KG1 (cell line): ENCODE results near the gene EXTL2.
A peak's percentile ranks its signal among the peaks of the same experiment; 100 is the strongest.
"Not testable (repeated sequence)": the region's sequence is repeated elsewhere in the genome, so short reads cannot be mapped to it uniquely, and the experiment has no call there.

Source experiments
- DNase-seq: peaks from one replicate; lab custom pipeline; 2025; lab: John Stamatoyannopoulos, UW

Gene EXTL2

GRCh38 chr1:100894603-100895539 lies at the start of gene EXTL2:
TSS of gene EXTL2 (minus strand) at chr1:100894842. CDS start at chr1:100888757, 6,085 bp downstream.
- DNase-seq: peak; percentile 42

GRCh38 chr1:100943533-100943932 lies 48.9 kb upstream of the EXTL2 start:
- DNase-seq: no peak

- no peak for DNase-seq
Observed at GRCh38 chr1:100942304-100943046, 47.8 kb upstream of the EXTL2 start.

DNA sequence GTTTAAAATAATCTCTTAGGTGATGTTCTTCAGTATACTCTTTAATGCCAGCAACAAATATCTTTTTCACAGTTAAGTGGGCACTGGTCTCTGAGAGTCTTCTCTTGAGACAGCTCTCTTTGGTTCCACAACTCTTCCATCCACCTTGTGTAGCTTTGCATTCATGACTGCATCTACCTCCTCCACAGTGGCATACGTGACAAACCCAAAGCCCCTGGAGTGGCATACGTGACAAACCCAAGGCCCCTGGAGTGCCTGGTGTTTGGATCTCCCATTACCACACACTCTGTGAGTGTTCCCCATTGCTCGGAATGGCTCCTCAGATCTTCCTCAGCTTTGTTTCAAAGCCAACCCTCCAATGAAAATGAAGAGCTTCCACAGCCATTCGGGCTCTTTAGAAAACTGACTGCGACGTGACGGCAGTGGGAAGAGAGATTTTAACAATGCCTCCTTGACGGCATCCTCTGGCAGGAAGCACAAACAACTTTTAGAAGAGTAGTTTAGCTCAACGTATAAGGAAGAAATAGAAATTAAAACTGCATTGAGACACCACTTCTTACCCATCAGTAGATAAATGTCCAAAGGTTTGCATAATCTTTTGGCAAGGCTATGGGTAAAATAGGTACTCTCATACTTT lies 47.1 kb upstream of the EXTL2 start:
- no peak for DNase-seq

- no peak for DNase-seq
Observed at GRCh38 chr1:100941098-100941527, 46.5 kb upstream of the EXTL2 start.

GRCh38 chr1:100936194-100936967 lies 41.7 kb upstream of the EXTL2 start:
- no peak for DNase-seq

GRCh38 chr1:100933555-100933954 lies 38.9 kb upstream of the EXTL2 start:
- not testable (repeated sequence) for DNase-seq

DNA sequence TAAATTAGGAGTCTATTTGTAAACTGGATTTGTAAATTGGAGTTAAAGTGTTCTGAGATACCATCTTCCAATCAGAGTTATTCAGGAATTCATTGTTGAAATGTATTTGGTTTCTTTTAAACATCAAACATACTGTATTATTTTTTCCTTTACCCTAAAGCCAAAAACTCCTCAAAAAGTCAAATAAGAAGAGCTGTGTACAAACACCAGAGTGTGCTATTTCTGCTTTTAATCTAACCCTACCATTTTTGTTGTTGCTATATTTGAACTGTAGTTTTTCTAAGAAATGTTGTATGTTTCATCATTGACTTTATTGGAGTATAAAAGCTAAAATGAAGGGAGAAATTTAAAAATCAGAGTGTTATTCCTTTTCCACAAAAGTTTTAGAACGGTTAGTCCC lies 37.1 kb upstream of the EXTL2 start:
- DNase-seq: no peak

DNA sequence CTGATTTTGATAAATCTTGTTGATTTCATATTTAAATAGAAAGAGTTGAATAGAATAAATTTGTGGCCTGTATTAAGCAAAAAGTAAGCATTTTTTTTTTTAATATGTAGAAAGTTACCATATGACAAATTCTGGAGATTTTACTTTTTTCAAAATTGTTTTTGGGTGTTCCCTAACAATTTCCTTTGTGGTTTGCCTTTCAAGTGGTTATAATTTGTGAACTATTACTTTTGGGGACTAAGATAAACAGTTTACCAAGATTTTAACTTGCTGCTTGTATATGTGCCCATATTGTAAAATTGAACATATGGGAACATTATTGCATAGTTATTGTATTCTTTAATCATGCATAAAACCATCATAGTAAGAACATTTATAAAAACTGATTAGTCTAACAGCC lies 35.9 kb upstream of the EXTL2 start:
- DNase-seq: no peak

GRCh38 chr1:100928128-100928527 lies 33.5 kb upstream of the EXTL2 start:
- DNase-seq: no peak

GRCh38 chr1:100927276-100927675 lies 32.6 kb upstream of the EXTL2 start:
- no peak for DNase-seq

DNA sequence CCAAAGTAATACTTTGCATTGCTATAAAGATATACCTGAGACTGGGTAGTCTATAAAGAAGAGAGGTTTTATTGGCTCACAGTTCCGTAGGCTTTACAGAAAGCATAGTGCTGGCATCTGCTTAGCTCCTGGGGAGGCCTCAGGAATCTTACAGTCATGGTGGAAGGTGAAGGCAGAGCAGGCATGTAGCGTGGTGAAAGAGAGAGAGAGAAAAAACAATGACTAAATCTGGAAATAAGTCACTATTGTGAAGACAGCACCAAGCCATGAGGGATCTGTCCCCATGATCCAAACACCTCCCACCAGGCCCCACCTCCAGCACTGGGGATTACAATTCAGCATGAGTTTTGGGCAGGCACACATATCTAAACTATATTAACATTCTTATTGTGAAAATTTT lies 31.6 kb upstream of the EXTL2 start:
- DNase-seq: no peak

DNA sequence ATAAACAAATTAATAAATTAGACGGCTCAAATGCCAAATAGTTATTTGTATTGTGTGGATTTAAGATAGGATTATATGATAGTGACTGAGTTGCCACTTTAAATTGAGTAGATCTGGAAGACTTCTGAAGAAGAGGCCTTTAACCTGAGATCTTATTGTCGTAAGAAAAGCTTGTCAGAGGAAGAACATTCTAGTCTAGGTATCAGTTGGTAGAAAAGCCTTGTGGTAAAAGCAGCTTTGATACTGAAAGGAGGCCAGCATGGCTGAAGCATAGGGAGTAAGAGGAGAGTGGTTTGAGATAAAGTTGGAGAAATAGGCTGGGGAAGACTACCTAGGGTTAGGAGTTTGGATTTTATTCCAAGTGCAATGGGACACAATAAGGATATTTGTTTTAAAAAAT lies 30.3 kb upstream of the EXTL2 start:
- DNase-seq: no peak

GRCh38 chr1:100924212-100924611 lies 29.6 kb upstream of the EXTL2 start:
- no peak for DNase-seq

- peak; percentile 36 for DNase-seq
Observed at GRCh38 chr1:100921110-100921706, 26.6 kb upstream of the EXTL2 start.

- DNase-seq: no peak
Observed at GRCh38 chr1:100912019-100912418, 17.4 kb upstream of the EXTL2 start.

DNA sequence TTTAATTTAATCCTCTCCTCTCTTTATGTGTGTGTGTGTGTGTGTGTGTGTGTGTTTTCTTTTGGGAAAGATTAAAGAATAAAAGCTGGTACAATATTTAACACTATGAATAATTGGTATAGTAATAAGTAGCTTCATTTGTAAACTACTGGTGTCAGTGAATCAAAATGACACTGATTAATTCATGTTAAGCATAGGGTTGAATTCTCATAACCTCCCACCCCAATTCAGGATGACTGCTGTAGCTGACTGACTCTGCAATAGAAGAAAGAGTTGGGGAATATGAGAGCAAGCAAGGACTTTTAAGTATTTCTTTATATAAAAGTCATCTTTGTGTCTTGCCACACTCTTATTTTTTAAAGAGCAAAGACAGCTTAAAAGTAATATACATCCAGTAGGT lies 14.4 kb upstream of the EXTL2 start:
- no peak for DNase-seq

- no peak for DNase-seq
Observed at GRCh38 chr1:100907887-100908286, 13.2 kb upstream of the EXTL2 start.

DNA sequence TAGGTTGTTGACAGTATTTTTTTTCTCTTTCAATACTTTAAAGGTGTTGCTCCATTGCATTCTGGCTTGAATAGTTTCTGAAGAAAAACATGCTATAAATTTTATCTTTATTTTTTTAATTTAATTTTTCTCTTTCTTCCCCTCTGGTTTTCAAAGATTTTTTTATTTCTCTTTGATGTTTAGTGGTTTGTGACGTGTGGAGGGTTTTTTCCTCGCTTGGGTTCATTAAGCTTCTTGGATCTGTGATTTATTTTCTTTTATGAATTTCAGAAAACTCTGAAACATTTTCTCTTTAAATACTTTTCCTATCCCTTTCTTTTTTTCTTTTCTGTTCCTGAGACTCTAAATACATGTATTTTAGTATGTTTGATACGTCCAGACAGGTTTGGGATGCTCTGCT lies 10.5 kb upstream of the EXTL2 start:
- no peak for DNase-seq

GRCh38 chr1:100904528-100904927 lies 9.9 kb upstream of the EXTL2 start:
- no peak for DNase-seq

DNA sequence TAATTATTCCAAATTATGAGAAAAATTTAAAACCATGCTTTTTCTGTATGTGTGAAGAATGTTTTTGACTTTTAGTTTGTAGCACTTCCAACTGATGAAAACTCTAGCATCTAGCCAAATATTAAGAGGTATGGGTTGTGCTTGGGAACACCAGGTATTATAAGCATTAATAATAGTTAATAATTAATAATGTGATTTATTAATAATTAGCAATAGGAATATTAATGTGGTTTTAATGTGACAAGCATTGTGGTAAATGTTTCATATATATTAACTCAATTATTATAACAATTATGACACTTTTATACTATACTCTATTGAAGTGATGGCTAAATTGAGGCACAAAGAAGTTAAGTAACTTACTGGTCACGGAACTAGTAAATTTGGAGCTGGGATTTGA lies 9.1 kb upstream of the EXTL2 start:
- no peak for DNase-seq
